ENCODE measurements around the gene RGS9.

- TF ChIP-seq PAX8 (CRISPR knock-in tag; IDR thresholded peaks at IDR 0.05; ENCODE audit: borderline replicate concordance) (no peak), AKAP8 (CRISPR knock-in tag; IDR thresholded peaks at IDR 0.05) (no peak), TEAD3 (CRISPR knock-in tag; optimal IDR thresholded peaks at IDR 0.05; ENCODE audit: borderline replicate concordance) (no peak), NFIC (IDR thresholded peaks at IDR 0.05; ENCODE audit: low read length) (no peak), POLR2A (IDR thresholded peaks at IDR 0.05; ENCODE audit: insufficient read depth in 1 of 2, low read depth in 2 of 2, low read length in 2 of 2) (no peak), SOX13 (IDR thresholded peaks at IDR 0.05) (no peak), SOX13 (CRISPR knock-in tag; conservative IDR thresholded peaks at IDR 0.05 in 1 of 2, IDR thresholded peaks at IDR 0.05 in 1 of 2) (no peak), MYC (CRISPR knock-in tag; IDR thresholded peaks at IDR 0.05; ENCODE audit: borderline replicate concordance) (no peak), SMYD3 (CRISPR knock-in tag; IDR thresholded peaks at IDR 0.05) (no peak), SP1 (IDR thresholded peaks at IDR 0.05) (no peak), SP1 (CRISPR knock-in tag; IDR thresholded peaks at IDR 0.05) (no peak)
- TF ChIP-seq, protein P1, sequence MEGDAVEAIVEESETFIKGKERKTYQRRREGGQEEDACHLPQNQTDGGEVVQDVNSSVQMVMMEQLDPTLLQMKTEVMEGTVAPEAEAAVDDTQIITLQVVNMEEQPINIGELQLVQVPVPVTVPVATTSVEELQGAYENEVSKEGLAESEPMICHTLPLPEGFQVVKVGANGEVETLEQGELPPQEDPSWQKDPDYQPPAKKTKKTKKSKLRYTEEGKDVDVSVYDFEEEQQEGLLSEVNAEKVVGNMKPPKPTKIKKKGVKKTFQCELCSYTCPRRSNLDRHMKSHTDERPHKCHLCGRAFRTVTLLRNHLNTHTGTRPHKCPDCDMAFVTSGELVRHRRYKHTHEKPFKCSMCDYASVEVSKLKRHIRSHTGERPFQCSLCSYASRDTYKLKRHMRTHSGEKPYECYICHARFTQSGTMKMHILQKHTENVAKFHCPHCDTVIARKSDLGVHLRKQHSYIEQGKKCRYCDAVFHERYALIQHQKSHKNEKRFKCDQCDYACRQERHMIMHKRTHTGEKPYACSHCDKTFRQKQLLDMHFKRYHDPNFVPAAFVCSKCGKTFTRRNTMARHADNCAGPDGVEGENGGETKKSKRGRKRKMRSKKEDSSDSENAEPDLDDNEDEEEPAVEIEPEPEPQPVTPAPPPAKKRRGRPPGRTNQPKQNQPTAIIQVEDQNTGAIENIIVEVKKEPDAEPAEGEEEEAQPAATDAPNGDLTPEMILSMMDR (CRISPR knock-in tag; IDR thresholded peaks at IDR 0.05) = peak; percentile 90
- TF ChIP-seq, protein P2, sequence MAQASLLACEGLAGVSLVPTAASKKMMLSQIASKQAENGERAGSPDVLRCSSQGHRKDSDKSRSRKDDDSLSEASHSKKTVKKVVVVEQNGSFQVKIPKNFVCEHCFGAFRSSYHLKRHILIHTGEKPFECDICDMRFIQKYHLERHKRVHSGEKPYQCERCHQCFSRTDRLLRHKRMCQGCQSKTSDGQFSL (CRISPR knock-in tag; IDR thresholded peaks at IDR 0.05) = no peak
Measured at GRCh38 chr17:65231662-65232335, 94.6 kb downstream of the RGS9 start.

All from HepG2 (cell line).